HG03432 (cell line): ENCODE results near the gene ADAMTS13.
"Not testable (repeated sequence)": the region's sequence is repeated elsewhere in the genome, so short reads cannot be mapped to it uniquely, and the experiment has no call there.

Experiments
- ATAC-seq: cut with Tn5 transposase; IDR thresholded peaks from one replicate; pipeline ENCODE4 v1.9.1; 2021; ENCODE audit warnings: mild to moderate bottlenecking, moderate library complexity; ENCODE audit not compliant: unreplicated experiment

The ADAMTS13 gene

GRCh38 chr9:133421615-133422542 is at the start of gene ADAMTS13:
Gene ADAMTS13 (plus strand): TSS chr9:133422367. CDS start chr9:133422444, 77 bp downstream.
- ATAC-seq, result no peak

- no peak for ATAC-seq
Observed at GRCh38 chr9:133374612-133375115, 47.5 kb upstream of the ADAMTS13 start.

GRCh38 chr9:133375116-133375723 is 46.9 kb upstream of the ADAMTS13 start:
- peak; percentile 7 for ATAC-seq

- peak; percentile 85 for ATAC-seq
Observed at GRCh38 chr9:133375724-133376654, 46.2 kb upstream of the ADAMTS13 start, which contains the start of the genes STKLD1 and SURF4. Gene STKLD1 (plus strand): TSS chr9:133376366. CDS start chr9:133376474, 108 bp downstream. Gene SURF4 (minus strand): TSS chr9:133376060. CDS start chr9:133375969, 91 bp downstream.

GRCh38 chr9:133377280-133377679 is 44.9 kb upstream of the ADAMTS13 start:
- ATAC-seq, result not testable (repeated sequence)

- ATAC-seq, result no peak
Observed at GRCh38 chr9:133377721-133378216, 44.4 kb upstream of the ADAMTS13 start.

- no peak for ATAC-seq
Observed at GRCh38 chr9:133378408-133378962, 43.7 kb upstream of the ADAMTS13 start.

- ATAC-seq, result no peak
Observed at GRCh38 chr9:133379153-133380086, 42.7 kb upstream of the ADAMTS13 start.

- ATAC-seq, result no peak
Observed at GRCh38 chr9:133380734-133381133, 41.4 kb upstream of the ADAMTS13 start.

GRCh38 chr9:133382507-133383141 is 39.5 kb upstream of the ADAMTS13 start:
- no peak for ATAC-seq

GRCh38 chr9:133383438-133383837 is 38.7 kb upstream of the ADAMTS13 start:
- no peak for ATAC-seq

- ATAC-seq, result no peak
Observed at GRCh38 chr9:133384736-133385321, 37.3 kb upstream of the ADAMTS13 start.

GRCh38 chr9:133385452-133385851 is 36.7 kb upstream of the ADAMTS13 start:
- no peak for ATAC-seq

- no peak for ATAC-seq
Observed at GRCh38 chr9:133386338-133386737, 35.8 kb upstream of the ADAMTS13 start.

- ATAC-seq, result no peak
Observed at GRCh38 chr9:133387680-133388079, 34.5 kb upstream of the ADAMTS13 start.

- no peak for ATAC-seq
Observed at GRCh38 chr9:133389025-133389557, 33.1 kb upstream of the ADAMTS13 start.

GRCh38 chr9:133389562-133389961 is 32.6 kb upstream of the ADAMTS13 start:
- no peak for ATAC-seq

GRCh38 chr9:133390713-133391112 is 31.5 kb upstream of the ADAMTS13 start:
- ATAC-seq, result no peak
